Transverse colon (tissue), 3 donors: ENCODE results near the gene GZMA.

ENCODE experiments used
- EP300 ChIP-seq: sonication (generic); formaldehyde crosslinking; IDR thresholded peaks from one replicate; pipeline ENCODE4 v1.6.1; 2017; ENCODE audit warnings: antibody characterized with exemption, low read depth
- POLR2A ChIP-seq: fragments of 450-650 bp; IDR thresholded peaks from one replicate; pipeline ENCODE4 v1.6.1; 2016; ENCODE audit warnings: antibody characterized with exemption, mild to moderate bottlenecking, moderate library complexity
- TF ChIP-seq, protein P1 (sequence below), 5 experiments: fragments of 200-600 bp in 3 of 5; fragments of 450-650 bp in 2 of 5; sonication (generic) in 3 of 5; IDR thresholded peaks; 1 replicate in 2 of 5; 2 replicates in 3 of 5; pipeline ENCODE4 v1.5.1; 2016 to 2017; ENCODE audit warnings: antibody characterized with exemption in 5 of 5, inconsistent platforms in 3 of 5, mild to moderate bottlenecking in 2 of 5, moderate library complexity in 1 of 5

DNA sequence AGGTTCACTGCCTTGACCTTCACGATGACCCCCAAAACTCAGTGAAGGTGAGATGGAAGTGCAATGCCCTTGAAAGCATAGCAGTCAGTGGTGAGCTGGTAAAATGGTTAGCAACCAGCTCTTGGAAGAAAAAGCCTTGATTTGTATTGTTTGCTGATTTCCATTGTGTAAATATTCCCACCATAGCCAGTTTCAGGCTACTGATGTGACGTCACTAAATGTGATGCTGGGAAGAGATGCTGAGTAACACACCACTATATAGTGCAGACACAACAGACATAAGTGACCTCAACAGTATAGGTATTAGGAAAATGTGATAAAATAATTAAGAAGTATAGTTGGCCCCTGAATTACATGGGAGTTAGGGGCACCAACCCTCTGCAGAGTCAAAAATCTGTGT, 47.3 kb upstream of the GZMA start:
- TF ChIP-seq EP300 = no peak
- TF ChIP-seq, protein P1, sequence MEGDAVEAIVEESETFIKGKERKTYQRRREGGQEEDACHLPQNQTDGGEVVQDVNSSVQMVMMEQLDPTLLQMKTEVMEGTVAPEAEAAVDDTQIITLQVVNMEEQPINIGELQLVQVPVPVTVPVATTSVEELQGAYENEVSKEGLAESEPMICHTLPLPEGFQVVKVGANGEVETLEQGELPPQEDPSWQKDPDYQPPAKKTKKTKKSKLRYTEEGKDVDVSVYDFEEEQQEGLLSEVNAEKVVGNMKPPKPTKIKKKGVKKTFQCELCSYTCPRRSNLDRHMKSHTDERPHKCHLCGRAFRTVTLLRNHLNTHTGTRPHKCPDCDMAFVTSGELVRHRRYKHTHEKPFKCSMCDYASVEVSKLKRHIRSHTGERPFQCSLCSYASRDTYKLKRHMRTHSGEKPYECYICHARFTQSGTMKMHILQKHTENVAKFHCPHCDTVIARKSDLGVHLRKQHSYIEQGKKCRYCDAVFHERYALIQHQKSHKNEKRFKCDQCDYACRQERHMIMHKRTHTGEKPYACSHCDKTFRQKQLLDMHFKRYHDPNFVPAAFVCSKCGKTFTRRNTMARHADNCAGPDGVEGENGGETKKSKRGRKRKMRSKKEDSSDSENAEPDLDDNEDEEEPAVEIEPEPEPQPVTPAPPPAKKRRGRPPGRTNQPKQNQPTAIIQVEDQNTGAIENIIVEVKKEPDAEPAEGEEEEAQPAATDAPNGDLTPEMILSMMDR (IDR thresholded peaks at IDR 0.05) = no peak
- TF ChIP-seq POLR2A = no peak
